A549 (cell line): Measurements from ENCODE around the gene TMEM271. TPM values are rescaled to one million over a fixed set of nuclear protein-coding genes. Genes with fewer than 3 reads are reported as not detected.
A peak's percentile ranks its signal among the peaks of the same experiment; 100 is the strongest.

Source experiments
- ATAC-seq, 2 experiments: fragments of 200-7000 bp in 1 of 2; fragments of >200 bp in 1 of 2; cut with Nextera tagmentation in 1 of 2; cut with Tn5 transposase in 1 of 2; 3 replicates each; pipeline versions ENCODE4 v1.8.0 to v1.9.1; 2018 to 2020; ENCODE audit warnings: mild to moderate bottlenecking in 1 of 2, moderate library complexity in 1 of 2
- CTCF ChIA-PET: fragments of 300-600 bp; sonication (Branson Sonifier 250); formaldehyde crosslinking; extraction: SDS; loops from one replicate; lab custom pipeline; 2021; ENCODE audit warnings: antibody characterized with exemption, inconsistent platforms; lab: Yijun Ruan, JAX
- POLR2A ChIA-PET: fragments of 350-600 bp; formaldehyde crosslinking; extraction: SDS; loops from one replicate; lab custom pipeline; 2021; ENCODE audit warnings: antibody characterized with exemption, inconsistent platforms; lab: Yijun Ruan, JAX
- DNase-seq, 2 experiments: peaks; one replicate each; pipeline versions ENCODE4 v3.0.0 to v3.0.0-alpha.2; 2011 to 2016; ENCODE audit warnings: low read depth in 1 of 2, low spot score in 1 of 2
- FAIRE-seq: peaks from 2 replicates; lab custom pipeline; 2011; peaks lifted over from hg19 to GRCh38; lab: Jason Lieb, UNC
- H3K27ac ChIP-seq, 2 experiments: fragments of >200 bp; sonication (Bioruptor Twin); formaldehyde crosslinking; 3 replicates each; pipeline ENCODE4 v1.5.1; 2016 to 2017
- H3K4me1 ChIP-seq: fragments of >200 bp; sonication (Bioruptor Twin); formaldehyde crosslinking; 3 replicates; pipeline ENCODE4 v1.6.1; 2016
- H3K4me2 ChIP-seq: fragments of >200 bp; sonication (Bioruptor Twin); formaldehyde crosslinking; 3 replicates; pipeline ENCODE4 v1.6.1; 2016
- H3K4me3 ChIP-seq: fragments of >200 bp; sonication (Bioruptor Twin); formaldehyde crosslinking; 3 replicates; pipeline ENCODE4 v1.5.1; 2016
- H3K9me3 ChIP-seq: fragments of >200 bp; sonication (Bioruptor Twin); formaldehyde crosslinking; 3 replicates; pipeline ENCODE4 v1.6.1; 2016
- ATOH8 ChIP-seq: fragments of 250-450 bp; sonication (Bioruptor Pico); IDR thresholded peaks from 2 replicates; pipeline ENCODE4 v1.5.0; 2020; ENCODE audit warnings: low read depth, mild to moderate bottlenecking, moderate library complexity
- CBX2 ChIP-seq: fragments of 200-600 bp; sonication (generic); IDR thresholded peaks from 2 replicates; pipeline ENCODE4 v1.6.1; 2016; ENCODE audit warnings: low read depth, mild to moderate bottlenecking, borderline replicate concordance
- CHD2 ChIP-seq: fragments of 150-350 bp; IDR thresholded peaks from 2 replicates; pipeline ENCODE4 v1.6.1; 2014; ENCODE audit warnings: low read length; ENCODE audit not compliant: partially characterized antibody
- CHD4 ChIP-seq: fragments of 200-600 bp; sonication (generic); IDR thresholded peaks from 2 replicates; pipeline ENCODE4 v1.6.1; 2016; ENCODE audit warnings: antibody characterized with exemption, mild to moderate bottlenecking, borderline replicate concordance
- EHF ChIP-seq: fragments of 250-450 bp; sonication (Bioruptor Pico); IDR thresholded peaks from 2 replicates; pipeline ENCODE4 v1.5.0; 2020; ENCODE audit warnings: mild to moderate bottlenecking
- ELK1 ChIP-seq: fragments of 150-350 bp; IDR thresholded peaks from 2 replicates; pipeline ENCODE4 v1.6.1; 2014; ENCODE audit warnings: low read depth, mild to moderate bottlenecking, low read length
- ESRRA ChIP-seq: fragments of 150-350 bp; IDR thresholded peaks from 2 replicates; pipeline ENCODE4 v1.6.1; 2014; ENCODE audit warnings: mild to moderate bottlenecking, low read length, borderline replicate concordance
- FOSL2 ChIP-seq, 2 experiments: fragments of 450-650 bp in 1 of 2; fragments of >200 bp in 1 of 2; sonication (Bioruptor Twin) in 1 of 2; formaldehyde crosslinking; IDR thresholded peaks; 2 replicates each; pipeline versions ENCODE4 v1.5.0 to v1.6.1; 2016 to 2020; ENCODE audit warnings: mild to moderate bottlenecking in 1 of 2, moderate library complexity in 1 of 2
- GATA3 ChIP-seq: IDR thresholded peaks from 2 replicates; pipeline ENCODE4 v1.6.1; 2012; ENCODE audit warnings: borderline replicate concordance
- HES2 ChIP-seq: fragments of >200 bp; sonication (Bioruptor Twin); formaldehyde crosslinking; IDR thresholded peaks from 2 replicates; pipeline ENCODE4 v1.6.1; 2016
- HEYL ChIP-seq: fragments of 250-450 bp; sonication (Bioruptor Pico); IDR thresholded peaks from 2 replicates; pipeline ENCODE4 v1.8.0; 2021; ENCODE audit warnings: mild to moderate bottlenecking, moderate library complexity
- HMGXB4 ChIP-seq: fragments of 250-450 bp; sonication (Bioruptor Pico); IDR thresholded peaks from 2 replicates; pipeline ENCODE4 v1.5.0; 2021; ENCODE audit warnings: mild to moderate bottlenecking, moderate library complexity, borderline replicate concordance
- HOXB13 ChIP-seq: fragments of 250-450 bp; sonication (Bioruptor Pico); IDR thresholded peaks from 2 replicates; pipeline ENCODE4 v1.5.0; 2020; ENCODE audit warnings: low read depth, mild to moderate bottlenecking, moderate library complexity
- HOXB5 ChIP-seq: fragments of 250-450 bp; sonication (Bioruptor Pico); IDR thresholded peaks from 2 replicates; pipeline ENCODE4 v1.5.0; 2020; ENCODE audit warnings: mild to moderate bottlenecking, moderate library complexity
- JUNB ChIP-seq: fragments of >200 bp; sonication (Bioruptor Twin); formaldehyde crosslinking; IDR thresholded peaks from 2 replicates; pipeline ENCODE4 v1.6.1; 2016
- KDM1A ChIP-seq: fragments of 200-600 bp; sonication (generic); IDR thresholded peaks from 2 replicates; pipeline ENCODE4 v1.6.1; 2016; ENCODE audit warnings: low read depth, mild to moderate bottlenecking
- KDM5A ChIP-seq: fragments of 200-600 bp; sonication (generic); IDR thresholded peaks from 2 replicates; pipeline ENCODE4 v1.6.1; 2016; ENCODE audit warnings: antibody characterized with exemption, mild to moderate bottlenecking
- MYC ChIP-seq: IDR thresholded peaks from 2 replicates; pipeline ENCODE4 v1.6.1; 2012; ENCODE audit warnings: mild to moderate bottlenecking, inconsistent platforms, low read length, improper control_type of control experiment, borderline replicate concordance
- NFE2L2 ChIP-seq: fragments of 150-350 bp; conservative IDR thresholded peaks from 2 replicates; pipeline ENCODE4 v1.6.1; 2014; ENCODE audit warnings: low read length
- NPAS2 ChIP-seq: fragments of 250-450 bp; sonication (Bioruptor Pico); IDR thresholded peaks from 2 replicates; pipeline ENCODE4 v1.8.0; 2022; ENCODE audit warnings: mild to moderate bottlenecking, moderate library complexity, borderline replicate concordance
- NR3C1 ChIP-seq: fragments of >200 bp; sonication (Bioruptor Twin); formaldehyde crosslinking; IDR thresholded peaks from 3 replicates; pipeline ENCODE4 v1.6.1; 2017
- POLR2AphosphoS2 ChIP-seq: conservative IDR thresholded peaks from 2 replicates; pipeline ENCODE4 v1.6.1; 2012; ENCODE audit warnings: low read length, improper control_type of control experiment, inconsistent platforms
- RARB ChIP-seq: fragments of 250-450 bp; sonication (Bioruptor Pico); IDR thresholded peaks from 2 replicates; pipeline ENCODE4 v1.8.0; 2021; ENCODE audit warnings: mild to moderate bottlenecking, moderate library complexity
- RCOR1 ChIP-seq: fragments of 150-350 bp; IDR thresholded peaks from 2 replicates; pipeline ENCODE4 v1.6.1; 2014; ENCODE audit warnings: antibody characterized with exemption, low read length, low read depth
- SMC3 ChIP-seq: fragments of >200 bp; sonication (Bioruptor Twin); formaldehyde crosslinking; IDR thresholded peaks from 3 replicates; pipeline ENCODE4 v1.6.1; 2018; ENCODE audit warnings: inconsistent platforms
- SREBF2 ChIP-seq: fragments of 450-650 bp; IDR thresholded peaks from 2 replicates; pipeline ENCODE4 v1.6.1; 2014; ENCODE audit warnings: mild to moderate bottlenecking, moderate library complexity
- TFCP2L1 ChIP-seq: fragments of 250-450 bp; sonication (Bioruptor Pico); IDR thresholded peaks from 2 replicates; pipeline ENCODE4 v1.5.0; 2021; ENCODE audit warnings: mild to moderate bottlenecking
- ZFP36 ChIP-seq: fragments of 450-650 bp; IDR thresholded peaks from 2 replicates; pipeline ENCODE4 v1.6.1; 2014; ENCODE audit warnings: borderline replicate concordance; ENCODE audit not compliant: partially characterized antibody
- ZSCAN20 ChIP-seq: fragments of 250-450 bp; sonication (Bioruptor Pico); IDR thresholded peaks from 2 replicates; pipeline ENCODE4 v1.8.0; 2022; ENCODE audit warnings: mild to moderate bottlenecking, moderate library complexity
- WGBS: methylation state at CpG from one replicate; pipeline ENCODE4 v1.1.6; 2017; ENCODE audit errors: missing lambda C conversion rate; 5-methylcytosine and 5-hydroxymethylcytosine counted together
- polyA plus RNA-seq, 4 experiments: library from polyadenylated mRNA; depleted of rRNA in 3 of 4; stranded (reverse); fragments of >200 nt; fragmentation: RNase III in 1 of 4; extraction: RNeasy Plus Mini Kit Qiagen cat#74134 plus additional on column Dnase treatment in 1 of 4; gene quantifications; 2 replicates in 3 of 4; 3 replicates in 1 of 4; pipeline ENCODE4 v1.2.3, GENCODE V29; 2011 to 2017

TMEM271 gene
- polyA plus RNA-seq, 2 of the 4 experiments (the other 2 are of a cell fraction), result not detected

GRCh38 chr4:610411-611261 is 34.5 kb upstream of the TMEM271 start:
- FAIRE-seq (no peak), ATAC-seq (peak; percentile 53 to 73; a peak in 5 of 6 replicates), DNase-seq (peak; percentile 6 to 26)
- 0% methylated on average over 5 of the region's 10 CpGs for WGBS
- ChIA-PET POLR2A (interaction anchor here (1.2 kb wide), 1 partner anchor 273 kb away, joined by 3 read pairs; the partner anchor contains the start of gene ZNF141), CTCF (no interaction called here)
- Histone ChIP-seq H3K9me3 (no peaks in the 10 kb centered on the region; the same call in 2 of the 3 replicates), H3K27ac (no peak overlapping the region), H3K4me1 (no peaks in the 10 kb centered on the region), H3K4me2 (no peak overlapping the region), H3K4me3 (no peak overlapping the region)
- no peak for TF ChIP-seq SMC3
- TF ChIP-seq CHD4, result no peak
- TF ChIP-seq JUNB, result no peak
- no peak for TF ChIP-seq NR3C1
- TF ChIP-seq ATOH8 (CRISPR knock-in tag), result no peak
- TF ChIP-seq NPAS2, result no peak
- no peak for TF ChIP-seq NFE2L2

- DNase-seq (no peak), ATAC-seq (no peak), FAIRE-seq (no peak)
- Histone ChIP-seq H3K4me2 (no peak overlapping the region), H3K4me1 (no peaks in the 10 kb centered on the region), H3K4me3 (no peak overlapping the region), H3K9me3 (no peaks in the 10 kb centered on the region; the same call in 2 of the 3 replicates), H3K27ac (no peak overlapping the region)
- 52% methylated on average over 8 of the region's 8 CpGs for WGBS
- CTCF ChIA-PET, result no interaction called here
- POLR2A ChIA-PET, result no interaction called here
- no peak for TF ChIP-seq ZFP36
- no peak for TF ChIP-seq GATA3
- no peak for TF ChIP-seq HMGXB4 (CRISPR knock-in tag)
- TF ChIP-seq KDM1A, result no peak
- no peak for TF ChIP-seq FOSL2 (IDR thresholded peaks at IDR 0.05)
- TF ChIP-seq FOSL2 (CRISPR knock-in tag; IDR thresholded peaks at IDR 0.05), result no peak
- no peak for TF ChIP-seq CHD2
- TF ChIP-seq HOXB13 (CRISPR knock-in tag), result no peak
- TF ChIP-seq MYC, result no peak
- TF ChIP-seq ESRRA, result no peak
- no peak for TF ChIP-seq RARB
- no peak for TF ChIP-seq HES2
Observed at GRCh38 chr4:609400-610050, 33.4 kb upstream of the TMEM271 start.

GRCh38 chr4:608236-608635 is 32.1 kb upstream of the TMEM271 start:
- ChIA-PET POLR2A (no interaction called here), CTCF (interaction anchor here (0.7 kb wide), 1 partner anchor 466 kb away, joined by 3 read pairs; no protein-coding TSS in a partner anchor)
- H3K4me3 ChIP-seq, result no peak overlapping the region
- no peaks in the 10 kb centered on the region for H3K4me1 ChIP-seq
- H3K4me2 ChIP-seq, result no peak overlapping the region
- no peak for FAIRE-seq
- WGBS, result 12% methylated on average over 4 of the region's 7 CpGs
- no peak for DNase-seq
- H3K9me3 ChIP-seq, result no peaks in the 10 kb centered on the region; the same call in 2 of the 3 replicates
- ATAC-seq, result no peak
- H3K27ac ChIP-seq, result no peak overlapping the region
- TF ChIP-seq EHF (CRISPR knock-in tag), result no peak
- no peak for TF ChIP-seq POLR2AphosphoS2
- no peak for TF ChIP-seq TFCP2L1
- no peak for TF ChIP-seq KDM5A
- TF ChIP-seq SREBF2, result no peak
- no peak for TF ChIP-seq HEYL
- no peak for TF ChIP-seq HOXB5 (CRISPR knock-in tag)
- no peak for TF ChIP-seq ZFP36
- TF ChIP-seq ZSCAN20 (CRISPR knock-in tag), result no peak
- TF ChIP-seq RCOR1, result no peak
- TF ChIP-seq ELK1, result no peak
- no peak for TF ChIP-seq CBX2
- no peak for TF ChIP-seq ATOH8 (CRISPR knock-in tag)
- TF ChIP-seq NFE2L2, result no peak
